ENCODE data around the gene CSNK2B.

Gene CSNK2B

DNA sequence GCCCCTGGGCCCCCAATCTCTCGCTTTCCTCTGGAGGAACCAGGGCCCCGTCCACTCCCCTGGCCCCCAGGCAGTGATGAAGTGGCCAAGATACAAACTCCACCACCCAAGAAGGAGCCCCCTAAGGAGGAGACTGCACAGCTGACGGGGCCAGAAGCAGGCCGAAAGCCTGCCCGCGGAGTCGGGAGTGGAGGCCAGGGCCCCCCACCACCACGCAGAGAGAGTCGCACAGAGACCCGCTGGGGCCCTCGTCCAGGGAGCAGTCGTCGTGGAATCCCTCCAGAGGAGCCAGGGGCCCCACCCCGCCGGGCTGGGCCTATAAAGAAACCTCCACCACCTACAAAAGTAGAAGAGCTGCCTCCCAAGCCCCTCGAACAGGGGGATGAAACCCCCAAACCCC is 34.7 kb upstream of the CSNK2B start:
- TF ChIP-seq, protein P1, sequence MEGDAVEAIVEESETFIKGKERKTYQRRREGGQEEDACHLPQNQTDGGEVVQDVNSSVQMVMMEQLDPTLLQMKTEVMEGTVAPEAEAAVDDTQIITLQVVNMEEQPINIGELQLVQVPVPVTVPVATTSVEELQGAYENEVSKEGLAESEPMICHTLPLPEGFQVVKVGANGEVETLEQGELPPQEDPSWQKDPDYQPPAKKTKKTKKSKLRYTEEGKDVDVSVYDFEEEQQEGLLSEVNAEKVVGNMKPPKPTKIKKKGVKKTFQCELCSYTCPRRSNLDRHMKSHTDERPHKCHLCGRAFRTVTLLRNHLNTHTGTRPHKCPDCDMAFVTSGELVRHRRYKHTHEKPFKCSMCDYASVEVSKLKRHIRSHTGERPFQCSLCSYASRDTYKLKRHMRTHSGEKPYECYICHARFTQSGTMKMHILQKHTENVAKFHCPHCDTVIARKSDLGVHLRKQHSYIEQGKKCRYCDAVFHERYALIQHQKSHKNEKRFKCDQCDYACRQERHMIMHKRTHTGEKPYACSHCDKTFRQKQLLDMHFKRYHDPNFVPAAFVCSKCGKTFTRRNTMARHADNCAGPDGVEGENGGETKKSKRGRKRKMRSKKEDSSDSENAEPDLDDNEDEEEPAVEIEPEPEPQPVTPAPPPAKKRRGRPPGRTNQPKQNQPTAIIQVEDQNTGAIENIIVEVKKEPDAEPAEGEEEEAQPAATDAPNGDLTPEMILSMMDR (IDR thresholded peaks at IDR 0.05; ENCODE audit: insufficient read depth, low read depth, low read length, missing control alignments), result no peak
- no peak for DNase-seq (ENCODE audit: low read depth)
- no peak overlapping the region for H3K4me3 ChIP-seq (ENCODE audit: low read depth, low read length)

DNA sequence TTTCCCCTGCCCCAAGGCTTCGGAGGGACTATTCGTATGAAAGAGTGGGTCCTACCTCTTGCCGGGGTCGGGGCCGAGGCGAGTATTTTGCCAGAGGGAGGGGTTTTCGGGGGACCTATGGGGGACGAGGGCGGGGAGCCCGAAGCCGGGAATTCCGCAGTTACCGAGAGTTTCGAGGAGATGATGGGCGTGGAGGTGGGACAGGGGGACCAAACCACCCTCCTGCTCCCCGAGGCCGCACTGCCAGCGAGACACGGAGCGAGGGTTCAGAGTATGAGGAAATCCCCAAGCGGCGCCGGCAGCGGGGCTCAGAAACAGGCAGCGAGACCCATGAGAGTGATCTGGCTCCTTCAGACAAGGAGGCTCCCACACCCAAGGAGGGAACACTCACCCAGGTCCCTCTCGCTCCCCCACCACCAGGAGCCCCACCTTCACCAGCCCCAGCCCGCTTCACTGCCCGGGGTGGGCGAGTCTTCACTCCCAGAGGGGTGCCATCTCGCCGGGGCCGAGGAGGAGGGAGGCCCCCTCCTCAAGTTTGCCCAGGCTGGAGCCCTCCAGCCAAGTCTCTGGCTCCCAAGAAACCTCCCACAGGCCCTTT is 34.1 kb upstream of the CSNK2B start:
- H3K4me3 ChIP-seq (ENCODE audit: low read depth, low read length), result no peak overlapping the region
- TF ChIP-seq, protein P1 (IDR thresholded peaks at IDR 0.05; ENCODE audit: insufficient read depth, low read depth, low read length, missing control alignments), result no peak
- no peak for DNase-seq (ENCODE audit: low read depth)

DNA sequence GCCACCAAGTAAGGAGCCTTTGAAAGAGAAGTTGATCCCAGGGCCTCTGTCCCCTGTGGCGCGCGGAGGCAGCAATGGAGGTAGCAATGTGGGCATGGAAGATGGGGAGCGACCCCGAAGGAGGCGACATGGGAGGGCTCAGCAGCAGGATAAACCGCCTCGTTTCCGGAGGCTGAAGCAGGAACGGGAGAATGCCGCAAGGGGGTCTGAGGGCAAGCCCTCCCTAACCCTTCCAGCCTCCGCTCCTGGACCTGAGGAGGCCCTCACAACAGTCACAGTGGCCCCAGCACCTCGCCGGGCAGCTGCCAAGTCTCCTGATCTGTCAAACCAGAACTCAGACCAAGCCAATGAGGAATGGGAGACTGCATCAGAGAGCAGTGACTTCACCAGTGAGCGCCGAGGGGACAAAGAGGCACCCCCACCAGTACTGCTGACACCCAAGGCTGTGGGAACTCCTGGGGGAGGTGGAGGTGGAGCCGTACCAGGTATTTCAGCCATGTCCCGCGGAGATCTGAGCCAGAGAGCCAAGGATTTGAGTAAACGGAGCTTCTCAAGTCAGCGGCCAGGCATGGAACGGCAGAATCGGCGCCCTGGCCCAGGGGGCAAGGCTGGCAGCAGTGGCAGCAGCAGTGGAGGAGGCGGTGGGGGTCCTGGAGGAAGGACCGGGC is 33.5 kb upstream of the CSNK2B start:
- no peak for DNase-seq (ENCODE audit: low read depth)
- TF ChIP-seq, protein P1 (IDR thresholded peaks at IDR 0.05; ENCODE audit: insufficient read depth, low read depth, low read length, missing control alignments), result no peak
- H3K4me3 ChIP-seq (ENCODE audit: low read depth, low read length), result no peak overlapping the region

DNA sequence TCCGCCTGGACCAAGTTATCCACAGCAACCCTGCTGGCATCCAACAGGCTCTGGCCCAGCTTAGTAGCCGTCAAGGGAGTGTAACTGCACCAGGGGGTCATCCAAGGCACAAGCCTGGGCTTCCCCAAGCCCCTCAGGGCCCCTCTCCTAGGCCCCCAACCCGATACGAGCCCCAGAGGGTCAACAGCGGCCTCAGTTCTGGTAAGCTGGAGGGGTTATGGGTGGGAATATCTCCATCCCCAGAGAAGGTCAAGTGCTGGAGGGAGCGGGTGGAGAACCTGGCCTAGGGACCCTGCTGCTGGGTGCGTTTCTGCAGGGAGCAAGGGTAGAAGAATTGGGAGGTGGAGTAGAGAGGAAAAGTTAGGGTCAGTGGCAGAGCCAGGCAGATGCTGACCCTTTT is 32.4 kb upstream of the CSNK2B start:
- H3K4me3 ChIP-seq (ENCODE audit: low read depth, low read length), result no peak overlapping the region
- TF ChIP-seq, protein P1 (IDR thresholded peaks at IDR 0.05; ENCODE audit: insufficient read depth, low read depth, low read length, missing control alignments), result no peak
- no peak for DNase-seq (ENCODE audit: low read depth)

DNA sequence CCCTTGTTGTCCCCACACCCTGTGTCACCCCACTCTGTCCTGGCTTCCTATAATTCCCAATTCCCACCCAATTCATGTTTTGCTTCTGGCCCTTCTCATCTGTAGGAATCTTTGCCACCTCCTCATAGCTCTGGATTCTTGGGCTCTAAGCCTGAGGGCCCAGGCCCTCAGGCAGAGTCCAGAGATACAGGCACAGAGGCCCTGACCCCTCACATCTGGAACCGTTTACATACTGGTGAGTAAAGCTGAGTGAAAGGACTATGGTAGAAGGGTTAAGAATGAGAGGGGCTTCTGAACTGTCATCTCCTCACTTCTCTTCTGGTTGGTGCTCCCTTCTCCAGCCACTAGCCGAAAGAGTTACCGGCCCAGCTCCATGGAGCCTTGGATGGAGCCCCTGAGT is 31.7 kb upstream of the CSNK2B start:
- TF ChIP-seq, protein P1 (IDR thresholded peaks at IDR 0.05; ENCODE audit: insufficient read depth, low read depth, low read length, missing control alignments), result no peak
- DNase-seq (ENCODE audit: low read depth), result no peak
- H3K4me3 ChIP-seq (ENCODE audit: low read depth, low read length), result no peak overlapping the region

DNA sequence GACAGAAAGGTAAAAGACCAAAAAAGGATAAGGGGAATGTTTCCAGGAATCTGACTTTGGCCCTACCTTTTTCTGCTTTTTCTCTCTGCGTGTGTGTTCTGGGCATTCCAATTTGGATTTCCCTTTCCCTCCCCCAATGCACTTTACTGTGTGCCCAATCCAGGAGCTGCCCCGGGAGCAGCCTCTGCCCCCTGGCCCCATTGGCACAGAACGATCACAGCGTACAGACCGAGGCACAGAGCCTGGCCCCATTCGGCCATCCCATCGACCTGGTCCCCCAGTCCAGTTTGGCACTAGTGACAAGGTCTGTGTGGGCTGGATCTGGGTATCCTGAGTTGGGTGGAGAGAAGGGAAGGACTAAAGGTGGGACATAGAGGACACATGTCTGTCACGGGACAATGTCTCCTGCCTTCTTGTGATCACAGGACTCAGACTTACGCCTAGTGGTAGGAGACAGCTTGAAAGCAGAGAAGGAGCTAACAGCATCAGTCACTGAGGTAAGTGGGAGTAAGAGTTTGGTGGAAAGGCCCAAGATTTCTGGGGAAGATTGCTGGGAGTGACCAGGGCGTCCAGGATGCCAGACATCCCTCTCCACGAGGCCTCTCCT is 30.8 kb upstream of the CSNK2B start:
- H3K4me3 ChIP-seq (ENCODE audit: low read depth, low read length), result no peak overlapping the region
- DNase-seq (ENCODE audit: low read depth), result no peak
- TF ChIP-seq, protein P1 (IDR thresholded peaks at IDR 0.05; ENCODE audit: insufficient read depth, low read depth, low read length, missing control alignments), result no peak

Measured in GM12865 (cell line).